OCI-LY1 (cell line): ENCODE results near the gene LAMA1.

Source experiments
- EZH2 ChIP-seq: fragments of 200-600 bp; sonication (generic), shearing (Covaris generic); IDR thresholded peaks from 2 replicates; pipeline ENCODE4 v1.8.0; 2017; ENCODE audit warnings: borderline replicate concordance, mixed run types, mild to moderate bottlenecking, antibody characterized with exemption, low read length, moderate library complexity, mixed read lengths
- TF ChIP-seq, protein P1 (sequence below): fragments of 200-600 bp; sonication (generic), shearing (Covaris generic); IDR thresholded peaks from 2 replicates; pipeline ENCODE4 v1.5.1; 2017; ENCODE audit warnings: mild to moderate bottlenecking, antibody characterized with exemption, low read length, moderate library complexity, mixed read lengths

DNA sequence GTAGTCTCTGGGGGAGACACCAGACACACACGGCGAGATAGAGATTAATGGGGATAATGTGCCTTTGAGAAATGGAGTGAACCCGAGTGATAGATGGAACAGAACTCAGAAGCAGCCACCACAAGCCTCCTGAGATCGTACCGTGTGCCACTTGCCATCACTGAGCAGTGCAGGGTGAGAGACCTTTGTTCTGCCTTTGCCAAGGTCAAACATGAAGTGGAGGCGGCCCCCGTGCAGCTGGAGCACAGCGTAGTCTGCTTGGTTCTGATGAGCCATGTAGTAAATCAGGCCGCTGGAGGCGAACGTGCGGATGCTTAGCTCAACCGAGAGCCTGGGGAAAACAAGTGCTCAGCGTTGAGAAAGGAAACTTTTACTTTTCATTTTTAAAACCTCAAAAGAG lies 167.0 kb downstream of the LAMA1 start:
- TF ChIP-seq EZH2, result no peak
- TF ChIP-seq, protein P1, sequence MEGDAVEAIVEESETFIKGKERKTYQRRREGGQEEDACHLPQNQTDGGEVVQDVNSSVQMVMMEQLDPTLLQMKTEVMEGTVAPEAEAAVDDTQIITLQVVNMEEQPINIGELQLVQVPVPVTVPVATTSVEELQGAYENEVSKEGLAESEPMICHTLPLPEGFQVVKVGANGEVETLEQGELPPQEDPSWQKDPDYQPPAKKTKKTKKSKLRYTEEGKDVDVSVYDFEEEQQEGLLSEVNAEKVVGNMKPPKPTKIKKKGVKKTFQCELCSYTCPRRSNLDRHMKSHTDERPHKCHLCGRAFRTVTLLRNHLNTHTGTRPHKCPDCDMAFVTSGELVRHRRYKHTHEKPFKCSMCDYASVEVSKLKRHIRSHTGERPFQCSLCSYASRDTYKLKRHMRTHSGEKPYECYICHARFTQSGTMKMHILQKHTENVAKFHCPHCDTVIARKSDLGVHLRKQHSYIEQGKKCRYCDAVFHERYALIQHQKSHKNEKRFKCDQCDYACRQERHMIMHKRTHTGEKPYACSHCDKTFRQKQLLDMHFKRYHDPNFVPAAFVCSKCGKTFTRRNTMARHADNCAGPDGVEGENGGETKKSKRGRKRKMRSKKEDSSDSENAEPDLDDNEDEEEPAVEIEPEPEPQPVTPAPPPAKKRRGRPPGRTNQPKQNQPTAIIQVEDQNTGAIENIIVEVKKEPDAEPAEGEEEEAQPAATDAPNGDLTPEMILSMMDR, result no peak
